HUES48 (cell line): ENCODE measurements around the gene PTAFR.

ENCODE experiments used
- H3K27ac ChIP-seq: one replicate; pipeline ENCODE4 v1.7.0; 2013; ENCODE audit warnings: low read depth, low read length, inconsistent platforms
- H3K27me3 ChIP-seq: 2 replicates; pipeline ENCODE4 v1.6.1; 2013; ENCODE audit warnings: mild to moderate bottlenecking, low read length; ENCODE audit not compliant: control insufficient read depth, insufficient read depth
- H3K36me3 ChIP-seq: 2 replicates; pipeline ENCODE4 v1.6.1; 2013; ENCODE audit warnings: low read length; ENCODE audit not compliant: control insufficient read depth, insufficient read depth
- H3K4me1 ChIP-seq: 2 replicates; pipeline ENCODE4 v1.6.1; 2013; ENCODE audit warnings: mild to moderate bottlenecking, low read length; ENCODE audit not compliant: control insufficient read depth, insufficient read depth
- H3K4me3 ChIP-seq: 2 replicates; pipeline ENCODE4 v1.5.1; 2013; ENCODE audit warnings: mild to moderate bottlenecking, low read depth, low read length
- H3K9ac ChIP-seq: 2 replicates; pipeline ENCODE4 v1.6.1; 2013; ENCODE audit warnings: mild to moderate bottlenecking, low read depth, low read length, moderate library complexity
- H3K9me3 ChIP-seq: 2 replicates; pipeline ENCODE4 v1.6.1; 2013; ENCODE audit warnings: low read length; ENCODE audit not compliant: control insufficient read depth, insufficient read depth

Gene PTAFR

GRCh38 chr1:28127617-28128257, 48.8 kb downstream of the PTAFR start:
- Histone ChIP-seq H3K9me3 (no peaks in the 10 kb centered on the region), H3K4me3 (no peak overlapping the region), H3K27me3 (no peaks in the 10 kb centered on the region), H3K36me3 (no peaks in the 10 kb centered on the region), H3K27ac (no peak overlapping the region), H3K4me1 (no peaks in the 10 kb centered on the region), H3K9ac (no peak overlapping the region)

GRCh38 chr1:28126783-28127490, 49.6 kb downstream of the PTAFR start:
- Histone ChIP-seq H3K27ac (no peak overlapping the region), H3K9me3 (no peaks in the 10 kb centered on the region)

GRCh38 chr1:28126212-28126611, 50.3 kb downstream of the PTAFR start:
- H3K27me3 ChIP-seq: no peaks in the 10 kb centered on the region
- no peaks in the 10 kb centered on the region for H3K36me3 ChIP-seq
- H3K9me3 ChIP-seq: no peaks in the 10 kb centered on the region
- no peaks in the 10 kb centered on the region for H3K4me1 ChIP-seq
- no peak overlapping the region for H3K9ac ChIP-seq
- H3K27ac ChIP-seq: no peak overlapping the region
- H3K4me3 ChIP-seq: no peak overlapping the region

More at GRCh38 chr1:28126783-28127490, 49.6 kb downstream of the PTAFR start:
- Histone ChIP-seq H3K36me3 (no peaks in the 10 kb centered on the region), H3K4me1 (no peaks in the 10 kb centered on the region), H3K4me3 (no peak overlapping the region), H3K27me3 (no peaks in the 10 kb centered on the region), H3K9ac (no peak overlapping the region)

- Histone ChIP-seq H3K36me3 (no peaks in the 10 kb centered on the region), H3K9me3 (no peaks in the 10 kb centered on the region), H3K4me3 (no peak overlapping the region), H3K4me1 (no peaks in the 10 kb centered on the region), H3K27ac (no peak overlapping the region), H3K9ac (no peak overlapping the region), H3K27me3 (no peaks in the 10 kb centered on the region)
These were observed 53.0 kb downstream of the PTAFR start for GRCh38 chr1:28123461-28123961.

- Histone ChIP-seq H3K9ac (no peak overlapping the region), H3K9me3 (no peaks in the 10 kb centered on the region), H3K36me3 (no peaks in the 10 kb centered on the region), H3K27me3 (no peaks in the 10 kb centered on the region), H3K4me3 (no peak overlapping the region), H3K27ac (no peak overlapping the region), H3K4me1 (no peaks in the 10 kb centered on the region)
These were observed 54.3 kb downstream of the PTAFR start for GRCh38 chr1:28122183-28122582.

GRCh38 chr1:28119556-28119955, 56.9 kb downstream of the PTAFR start:
- H3K9me3 ChIP-seq: no peaks in the 10 kb centered on the region
- H3K27me3 ChIP-seq: no peaks in the 10 kb centered on the region
- H3K27ac ChIP-seq: no peak overlapping the region
- no peak overlapping the region for H3K9ac ChIP-seq
- H3K4me1 ChIP-seq: no peaks in the 10 kb centered on the region
- no peaks in the 10 kb centered on the region for H3K36me3 ChIP-seq
- H3K4me3 ChIP-seq: no peak overlapping the region

- Histone ChIP-seq H3K27ac (no peak overlapping the region), H3K9ac (no peak overlapping the region)
These were observed 57.7 kb downstream of the PTAFR start for GRCh38 chr1:28118640-28119307.

GRCh38 chr1:28115267-28115666, 61.2 kb downstream of the PTAFR start:
- Histone ChIP-seq H3K9ac (no peak overlapping the region), H3K9me3 (no peaks in the 10 kb centered on the region), H3K27me3 (no peaks in the 10 kb centered on the region), H3K36me3 (no peaks in the 10 kb centered on the region), H3K27ac (no peak overlapping the region), H3K4me3 (no peak overlapping the region), H3K4me1 (no peaks in the 10 kb centered on the region)

More at GRCh38 chr1:28118640-28119307, 57.7 kb downstream of the PTAFR start:
- no peaks in the 10 kb centered on the region for H3K9me3 ChIP-seq
- H3K36me3 ChIP-seq: no peaks in the 10 kb centered on the region
- H3K4me1 ChIP-seq: no peaks in the 10 kb centered on the region
- no peaks in the 10 kb centered on the region for H3K27me3 ChIP-seq
- H3K4me3 ChIP-seq: no peak overlapping the region

- Histone ChIP-seq H3K4me3 (no peak overlapping the region), H3K4me1 (no peaks in the 10 kb centered on the region), H3K27ac (no peak overlapping the region), H3K27me3 (no peaks in the 10 kb centered on the region), H3K9ac (no peak overlapping the region), H3K36me3 (no peaks in the 10 kb centered on the region), H3K9me3 (no peaks in the 10 kb centered on the region)
These were observed 61.6 kb downstream of the PTAFR start for GRCh38 chr1:28114844-28115243.

GRCh38 chr1:28113242-28113572, 63.3 kb downstream of the PTAFR start:
- Histone ChIP-seq H3K9ac (no peak overlapping the region), H3K36me3 (no peaks in the 10 kb centered on the region), H3K27ac (no peak overlapping the region), H3K4me1 (no peaks in the 10 kb centered on the region), H3K27me3 (no peaks in the 10 kb centered on the region), H3K9me3 (no peaks in the 10 kb centered on the region), H3K4me3 (no peak overlapping the region)
